HG02981 (cell line): ENCODE results near the gene YWHAQ.

Source experiments
- ATAC-seq: cut with Tn5 transposase; IDR thresholded peaks from one replicate; pipeline ENCODE4 v1.9.1; 2021; ENCODE audit warnings: mild to moderate bottlenecking, moderate library complexity; ENCODE audit not compliant: unreplicated experiment

Gene YWHAQ

DNA sequence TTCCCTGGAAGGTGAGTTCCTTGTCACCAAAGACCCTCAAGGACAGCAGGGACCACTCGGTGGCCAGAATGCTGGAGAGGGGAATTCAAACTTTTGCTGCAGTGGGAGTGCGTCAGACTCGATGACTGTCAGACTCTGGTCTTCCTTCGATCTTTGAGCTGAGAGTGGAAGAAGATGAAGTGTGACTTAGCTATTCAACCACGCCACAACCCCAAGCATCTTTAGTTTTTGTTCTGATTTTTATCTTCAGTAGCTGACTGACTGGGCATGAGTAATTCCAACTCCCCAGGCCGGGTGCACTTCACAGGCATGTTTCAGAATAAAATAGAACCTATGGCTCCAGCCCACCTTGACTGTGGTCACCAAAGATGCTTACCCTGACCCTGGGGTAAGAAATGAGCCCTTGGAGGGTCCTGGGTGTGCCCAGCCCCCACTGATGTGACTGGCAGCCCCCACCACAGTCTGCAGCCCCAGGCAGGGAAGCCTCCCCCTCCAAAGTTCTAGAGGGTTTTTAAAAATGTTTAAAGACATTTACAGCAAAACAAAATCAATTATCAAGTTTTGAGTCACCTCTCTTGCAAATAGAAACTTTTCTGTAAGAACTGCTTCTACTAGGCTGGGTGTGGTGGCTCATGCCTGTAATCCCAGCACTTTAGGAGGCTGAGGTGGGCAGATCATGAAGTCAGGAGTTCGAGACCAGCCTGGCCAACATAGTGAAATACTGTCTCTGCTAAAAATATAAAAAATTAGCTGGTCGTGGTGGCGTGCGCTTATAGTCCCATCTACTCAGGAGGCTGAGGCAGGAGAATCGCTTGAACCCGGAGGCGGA is 24.9 kb upstream of the YWHAQ start:
- no peak for ATAC-seq

DNA sequence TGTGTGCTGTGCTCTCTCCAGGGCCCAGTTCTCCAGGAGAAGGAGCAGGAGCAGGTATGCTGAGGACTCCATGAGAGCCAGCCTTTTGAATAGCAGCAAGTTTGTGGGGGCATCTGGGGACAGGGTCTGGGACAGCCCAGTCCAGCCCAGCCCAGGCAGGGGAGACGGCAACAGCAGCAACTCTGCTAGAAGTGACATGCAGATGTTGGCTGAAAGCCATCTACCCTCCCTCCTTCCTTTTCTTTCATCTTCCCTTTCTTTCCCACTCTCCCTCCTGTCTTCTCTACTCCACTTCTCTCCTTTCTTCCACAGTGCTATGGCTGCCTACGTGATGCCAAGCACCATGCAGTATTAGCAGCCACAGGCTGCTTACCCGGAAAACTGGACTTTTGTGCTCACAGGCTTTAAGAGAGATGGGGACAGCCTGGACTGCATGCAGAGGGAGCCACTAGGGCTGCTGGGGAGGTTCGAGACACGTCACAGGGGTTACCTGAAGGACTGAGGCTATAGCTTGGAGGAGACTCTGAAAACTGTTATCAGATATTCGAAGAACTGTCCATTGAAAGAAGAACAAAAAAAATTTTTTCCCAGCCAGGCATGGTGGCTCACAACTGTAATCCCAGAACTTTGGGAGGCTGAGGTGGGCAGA is 23.8 kb upstream of the YWHAQ start:
- no peak for ATAC-seq

DNA sequence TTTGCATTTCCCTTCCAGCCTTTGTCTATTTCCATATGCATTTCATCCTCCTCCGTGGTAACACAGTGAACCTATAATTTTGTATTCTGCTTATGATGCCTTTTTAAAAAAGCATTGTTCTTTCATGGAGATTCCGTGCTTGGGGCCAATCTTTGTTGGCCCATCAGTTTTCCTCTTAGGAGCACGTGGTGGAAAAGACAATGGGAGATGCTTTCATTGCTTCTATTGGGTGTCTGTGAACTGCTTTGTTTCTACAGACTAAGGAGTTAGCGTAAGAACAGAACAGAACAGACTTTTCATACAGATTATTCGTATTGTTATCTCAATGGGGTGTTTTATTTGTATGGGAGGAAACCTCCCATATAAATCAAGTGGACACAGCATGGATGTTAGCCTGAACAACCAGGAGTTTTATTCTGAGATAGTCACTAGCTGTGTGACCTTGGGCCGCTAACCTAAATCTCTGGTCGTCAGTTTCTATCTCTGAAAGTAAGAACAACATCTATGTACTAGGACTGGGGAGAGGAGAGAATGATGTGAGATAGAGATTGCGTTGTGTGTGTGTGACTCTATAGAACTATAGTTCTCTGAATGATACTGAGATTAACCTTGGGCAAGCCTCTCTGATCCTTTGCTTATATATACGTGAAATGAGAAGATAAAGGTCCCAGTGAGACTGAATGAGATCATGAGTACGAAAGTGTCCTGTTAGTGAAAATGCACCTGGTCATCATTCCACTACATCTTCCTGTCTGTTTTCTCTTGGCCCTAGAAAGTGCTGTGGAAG is 22.9 kb upstream of the YWHAQ start:
- no peak for ATAC-seq

DNA sequence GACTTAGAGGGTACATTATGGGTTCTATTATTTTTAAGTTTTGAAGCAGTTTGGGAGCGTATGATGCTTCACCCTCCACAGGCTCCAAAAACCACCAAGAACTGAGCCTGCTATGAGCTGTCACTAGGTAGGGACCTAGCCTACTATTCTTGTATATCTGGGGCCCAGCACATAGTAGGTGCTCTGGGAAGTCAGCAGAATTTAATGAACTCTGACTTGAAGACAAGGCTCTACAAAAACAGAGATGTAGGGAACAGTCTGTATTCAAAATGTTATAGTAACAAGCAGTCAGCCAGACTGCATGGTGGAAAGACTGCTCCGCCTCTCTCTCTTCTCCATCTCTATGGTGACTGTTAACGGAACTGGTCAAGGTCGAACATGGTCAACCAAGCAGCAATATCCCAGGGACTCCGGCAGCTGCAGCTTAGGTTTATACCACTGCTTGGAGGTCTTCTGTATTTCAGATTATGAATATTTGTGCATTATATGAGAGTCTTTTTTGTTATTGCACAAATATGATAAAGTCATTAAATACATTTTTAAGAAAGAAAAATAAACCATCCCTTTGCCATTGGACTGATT is 22.2 kb upstream of the YWHAQ start:
- no peak for ATAC-seq

DNA sequence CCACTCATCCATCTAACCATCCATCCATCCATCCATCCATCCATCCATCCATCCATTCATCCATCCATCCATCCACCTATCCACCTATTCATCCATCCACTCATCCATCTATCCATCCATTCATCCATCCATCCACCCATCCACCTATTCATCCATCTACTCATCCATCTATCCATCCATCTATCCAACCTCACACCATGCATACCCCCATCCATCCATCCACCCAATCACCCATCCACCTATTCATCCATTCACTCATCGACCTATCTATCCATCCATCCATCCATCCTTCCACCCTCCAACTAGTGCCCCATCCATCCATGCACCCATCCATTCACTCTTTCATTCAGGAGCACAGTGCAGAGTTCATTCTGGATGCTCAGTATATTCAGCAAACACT is 21.5 kb upstream of the YWHAQ start:
- ATAC-seq, result no peak

DNA sequence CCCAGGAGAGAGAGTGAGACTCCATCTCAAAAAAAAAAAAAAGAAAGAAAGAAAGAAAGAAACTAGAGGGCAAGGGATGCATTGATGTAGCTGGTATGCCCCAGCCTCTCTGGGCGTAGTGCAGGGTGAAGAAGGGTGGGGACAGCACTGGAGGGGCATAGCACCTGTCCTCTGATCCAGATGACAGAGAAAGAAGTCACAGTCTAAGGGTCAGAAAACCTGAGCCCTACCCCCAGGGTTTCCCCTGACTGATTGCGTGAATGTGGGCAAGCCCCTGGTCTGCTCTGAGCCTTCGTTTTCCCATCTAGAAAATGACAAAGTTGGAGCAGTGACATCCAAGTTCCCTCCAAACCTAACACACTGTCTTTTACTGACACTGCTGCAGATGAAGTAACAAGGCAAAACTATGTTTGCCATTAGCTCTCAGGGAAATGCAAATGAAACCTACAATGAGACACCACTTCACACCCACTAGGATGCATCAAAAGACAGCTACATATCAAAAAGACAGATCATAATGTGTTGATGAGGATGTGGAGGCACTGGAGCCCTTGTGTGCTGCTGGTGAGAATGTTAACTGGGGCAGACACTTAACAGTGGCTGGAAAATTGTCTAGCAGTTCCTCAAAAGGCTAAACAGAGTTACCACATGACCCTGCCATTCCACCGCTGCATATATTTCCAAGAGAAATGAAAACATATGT is 19.5 kb upstream of the YWHAQ start:
- ATAC-seq, result no peak

DNA sequence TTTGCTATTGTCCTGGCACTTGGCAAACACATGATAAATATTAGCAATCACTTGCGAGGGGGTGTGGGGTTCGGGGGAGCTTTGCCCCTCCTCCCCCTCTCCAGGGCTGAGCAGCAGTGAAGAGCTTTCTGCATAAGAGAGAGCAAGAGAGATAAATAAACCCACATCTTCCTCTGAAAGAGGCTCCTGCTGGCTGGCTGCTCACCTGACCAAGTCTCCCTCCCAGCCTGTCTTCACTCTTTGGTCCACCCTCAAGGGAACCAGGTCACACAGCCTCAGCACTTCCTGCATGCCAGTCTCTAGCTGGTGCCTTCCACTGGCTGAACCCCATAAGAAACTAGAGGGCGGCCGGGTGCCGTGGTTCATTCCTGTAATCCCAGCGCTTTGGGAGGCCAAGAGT is 18.5 kb upstream of the YWHAQ start:
- no peak for ATAC-seq

DNA sequence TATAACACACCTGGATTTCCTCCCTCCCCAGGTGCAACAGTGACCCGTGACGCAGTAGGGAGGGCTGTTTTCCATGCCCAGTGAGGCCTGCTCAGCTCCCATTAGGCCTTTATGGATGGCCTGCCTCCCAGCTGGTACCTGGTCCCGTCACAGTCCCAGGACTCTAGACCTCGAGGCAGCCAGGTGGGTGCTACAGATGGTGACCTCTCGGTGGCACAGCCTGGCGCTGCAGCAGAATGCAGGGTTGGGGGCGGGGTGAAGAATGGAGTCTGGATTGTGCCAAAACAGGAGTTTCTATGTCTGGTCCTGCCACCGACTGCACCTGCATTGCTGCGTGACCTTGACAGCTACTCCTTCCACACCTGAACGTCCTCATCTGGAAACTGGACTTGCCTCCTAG is 18.0 kb upstream of the YWHAQ start:
- ATAC-seq, result no peak

DNA sequence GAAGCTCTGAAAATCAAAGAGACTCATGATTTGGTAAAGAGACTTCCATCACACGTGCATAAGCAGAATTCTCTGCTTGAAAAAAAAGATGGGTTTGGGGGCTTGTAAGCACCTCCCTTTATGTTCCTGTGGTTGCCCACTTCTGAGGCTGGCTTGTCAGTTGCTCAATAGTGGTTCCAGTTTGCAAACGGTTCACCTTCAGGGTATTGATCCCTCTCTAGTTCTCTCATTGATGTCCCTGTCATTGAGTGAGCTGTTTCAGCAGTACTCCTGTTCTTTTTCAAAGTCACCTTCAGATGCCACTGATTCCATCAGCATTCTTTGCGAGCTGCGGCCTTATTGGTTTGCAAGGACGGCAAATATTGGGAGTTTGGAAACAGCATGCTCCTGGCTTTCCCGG is 17.1 kb upstream of the YWHAQ start:
- ATAC-seq, result no peak

DNA sequence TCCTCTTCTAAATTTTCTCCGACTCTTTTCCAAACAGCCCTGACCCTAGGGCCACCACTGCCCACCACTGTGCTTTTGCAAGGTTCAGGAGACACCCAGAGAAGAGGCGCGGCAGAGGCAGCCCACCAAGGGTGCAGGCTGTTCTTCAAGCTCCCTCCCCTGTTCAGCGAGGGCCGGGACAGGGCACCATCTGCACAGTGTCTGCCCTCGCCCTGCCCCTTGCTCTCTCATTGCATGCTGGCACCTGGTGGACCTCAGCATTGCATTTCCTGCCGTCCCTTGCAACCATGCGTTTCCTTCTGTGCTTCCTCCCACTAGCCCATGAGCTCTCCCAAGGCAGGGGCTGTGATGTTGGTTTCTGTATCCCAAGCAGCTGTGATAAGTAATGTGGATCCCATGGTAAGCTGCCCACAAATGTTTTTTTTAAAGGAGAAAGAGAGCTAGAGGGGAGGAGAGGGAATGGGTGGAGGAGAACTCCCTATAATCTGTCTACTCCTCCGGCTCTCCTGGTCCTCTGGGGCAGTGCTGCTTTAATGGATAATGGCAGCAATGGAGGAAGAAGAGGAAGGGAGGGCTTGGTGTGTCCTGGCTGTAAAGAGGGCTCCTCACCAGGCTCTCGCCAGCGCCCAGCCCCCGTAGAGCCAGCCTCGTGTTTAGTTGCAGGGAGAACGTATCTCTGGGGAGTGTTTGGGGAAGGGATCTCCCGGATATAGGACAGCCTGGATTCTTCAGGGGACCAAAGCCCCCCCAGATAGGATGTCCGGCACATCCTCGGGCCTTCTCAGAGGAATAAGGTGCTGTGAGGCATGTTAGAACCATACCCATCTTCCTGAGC is 15.6 kb upstream of the YWHAQ start:
- no peak for ATAC-seq

DNA sequence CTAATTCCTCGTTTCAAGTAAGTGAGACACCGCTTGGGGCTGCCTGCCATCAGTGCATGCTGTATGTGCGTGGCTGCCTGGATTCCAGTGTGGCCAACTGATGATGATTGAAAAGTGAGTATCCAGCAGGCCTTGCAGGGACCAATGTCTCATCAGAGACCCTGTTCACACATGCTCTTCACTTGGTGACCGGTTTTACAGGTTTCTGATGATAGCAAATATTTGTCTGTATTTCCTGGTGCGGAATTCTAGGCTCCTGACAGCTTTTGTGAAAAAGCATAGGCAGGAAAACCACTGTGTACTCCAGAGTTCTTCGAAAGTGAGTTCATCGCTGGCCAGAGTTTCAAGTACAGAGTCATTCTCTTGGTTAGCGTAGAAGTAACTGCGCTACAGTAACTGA is 13.8 kb upstream of the YWHAQ start:
- ATAC-seq, result no peak

DNA sequence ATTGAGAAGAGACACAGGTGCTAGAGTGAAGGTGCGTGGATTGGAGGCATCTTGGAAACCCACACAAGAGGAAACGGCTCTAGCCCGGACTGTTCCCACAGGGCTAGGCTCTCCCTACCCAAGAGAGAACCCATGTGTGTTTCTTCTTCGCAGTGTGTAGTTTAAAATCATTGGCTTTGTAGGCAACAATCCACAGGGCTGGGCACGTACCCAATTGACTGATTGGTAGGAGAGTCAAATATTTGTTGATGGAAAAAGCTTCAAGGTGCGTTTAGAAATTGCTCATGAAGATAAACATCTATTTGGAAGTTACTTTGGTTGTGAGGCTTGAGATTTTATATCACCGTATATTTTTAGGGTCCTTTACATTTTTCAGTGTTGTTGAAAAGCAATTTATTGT is 13.2 kb upstream of the YWHAQ start:
- ATAC-seq, result no peak

DNA sequence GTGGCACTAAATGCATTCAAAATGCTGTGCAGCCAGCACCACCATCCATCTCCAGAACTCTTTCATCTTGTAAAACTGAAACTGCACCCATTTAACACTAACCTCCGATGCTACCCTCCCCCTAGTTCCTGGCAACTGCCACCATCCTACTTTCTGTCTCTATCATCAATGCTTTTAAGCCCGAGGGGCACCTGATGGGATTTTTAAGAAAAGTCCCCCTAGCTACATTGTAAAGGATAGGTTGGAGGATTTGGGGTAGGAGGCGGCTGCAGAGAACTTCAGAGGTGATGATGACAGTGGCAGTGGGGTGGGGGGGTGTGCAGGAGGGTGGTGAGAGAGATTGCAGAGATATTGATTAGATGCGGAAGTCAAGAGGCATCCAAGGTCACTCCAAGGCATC is 10.8 kb upstream of the YWHAQ start:
- no peak for ATAC-seq

DNA sequence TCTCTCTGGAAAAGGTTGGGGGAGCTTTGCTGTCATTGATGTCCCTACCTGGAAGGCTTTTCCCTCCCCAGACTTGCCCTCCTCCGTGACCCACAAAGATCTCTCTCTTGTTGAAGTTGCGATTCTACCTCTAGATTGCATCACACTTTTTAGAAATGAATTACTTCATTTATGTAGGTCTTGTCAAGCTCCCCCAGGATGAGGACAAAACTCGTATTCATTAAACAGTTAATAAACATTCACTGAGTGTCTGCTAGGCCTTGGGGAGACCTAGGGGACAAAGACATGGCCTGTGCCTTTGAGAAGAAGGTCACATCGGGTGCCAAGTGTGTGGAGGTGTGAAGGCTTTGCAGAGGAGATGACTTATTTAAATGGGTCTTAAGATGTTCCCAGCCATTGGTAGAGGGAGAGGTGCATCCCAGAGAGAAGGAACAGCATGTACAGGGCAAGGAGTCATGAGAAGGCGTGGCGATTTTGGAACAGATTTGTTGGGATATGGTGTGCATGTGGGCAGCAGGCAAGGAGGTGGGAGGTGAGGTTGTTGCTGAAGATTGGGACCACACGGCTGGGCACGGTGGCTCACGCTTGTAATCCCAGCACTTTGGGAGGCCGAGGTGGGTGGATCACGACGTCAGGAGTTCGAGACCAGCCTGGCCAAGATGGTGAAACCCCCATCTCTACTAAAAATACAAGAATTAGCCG is 9.8 kb upstream of the YWHAQ start:
- no peak for ATAC-seq

DNA sequence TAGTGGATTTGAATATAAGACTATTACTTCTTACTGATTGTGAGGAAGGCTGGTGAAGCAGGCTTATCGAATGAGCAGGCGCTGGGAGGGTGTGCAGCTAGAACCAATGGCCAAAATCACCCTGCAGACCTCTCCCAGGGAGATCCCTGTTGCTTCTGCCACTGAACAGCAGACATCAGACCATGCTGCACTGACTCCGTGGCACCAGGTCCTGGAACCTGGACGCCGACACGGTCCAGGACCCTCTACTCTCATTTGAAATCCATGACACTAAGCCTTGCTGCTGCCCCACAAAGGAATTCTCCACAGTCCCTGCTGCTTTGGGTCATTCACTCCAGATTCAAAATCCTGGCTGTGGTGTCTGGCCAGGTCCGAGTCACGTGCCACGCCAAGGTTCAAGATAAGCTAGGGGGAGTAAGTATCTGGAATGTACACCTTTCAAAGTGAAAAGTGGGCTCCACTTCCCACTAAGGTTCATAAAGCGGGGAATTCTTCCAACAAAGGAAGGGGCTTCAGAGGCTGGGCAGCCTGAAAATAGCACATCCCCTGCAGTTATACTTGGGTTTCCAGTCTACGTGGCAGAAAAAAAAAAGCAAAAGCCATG is 9.0 kb upstream of the YWHAQ start:
- no peak for ATAC-seq

DNA sequence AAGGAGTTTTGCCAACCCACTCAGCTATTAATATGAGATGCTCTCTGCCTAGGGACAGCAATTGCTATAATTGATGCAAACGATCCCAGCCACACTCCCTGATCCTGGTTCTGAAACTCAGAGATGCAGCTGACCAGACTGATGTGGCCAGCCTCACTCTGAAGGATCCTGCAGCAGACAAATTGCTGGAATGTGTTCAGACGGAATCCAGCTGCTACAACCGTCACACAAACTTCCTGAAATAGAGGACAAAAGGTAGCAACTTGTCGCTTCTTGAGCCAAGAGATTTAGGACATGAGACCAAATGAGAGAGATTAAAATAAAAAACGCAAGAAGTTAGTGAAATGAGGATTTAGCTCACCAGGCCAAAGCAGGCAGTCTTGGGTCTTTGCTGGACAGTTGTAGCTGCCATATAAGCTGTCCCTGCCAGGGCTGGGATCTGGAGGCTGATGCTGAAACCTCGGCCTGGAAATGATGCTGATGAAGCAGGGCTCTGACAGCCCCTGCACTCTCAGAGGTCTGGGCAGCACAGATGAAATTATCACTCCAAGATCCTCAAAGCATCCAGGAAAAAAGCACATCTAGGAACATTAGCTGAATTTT is 8.3 kb upstream of the YWHAQ start:
- ATAC-seq, result no peak

DNA sequence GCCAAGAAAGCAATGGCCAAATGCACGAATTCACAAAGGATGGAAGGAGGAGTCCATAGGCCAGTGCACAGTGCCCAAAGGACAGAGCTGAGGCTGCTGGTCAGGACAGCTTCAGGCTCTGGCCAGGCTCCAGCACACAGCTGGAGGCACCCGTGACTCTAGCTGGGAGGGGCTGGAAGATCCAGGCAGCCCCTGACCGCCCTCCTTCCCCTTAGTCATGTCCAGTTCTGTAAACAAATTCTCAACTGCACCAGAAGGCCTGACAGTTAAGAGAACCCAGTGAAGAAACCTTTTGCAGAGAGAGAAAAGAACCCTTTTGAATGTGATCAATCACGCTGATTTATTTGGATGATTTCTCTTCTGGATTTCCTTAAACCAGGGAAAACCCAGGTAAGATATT is 7.7 kb upstream of the YWHAQ start:
- ATAC-seq, result no peak

DNA sequence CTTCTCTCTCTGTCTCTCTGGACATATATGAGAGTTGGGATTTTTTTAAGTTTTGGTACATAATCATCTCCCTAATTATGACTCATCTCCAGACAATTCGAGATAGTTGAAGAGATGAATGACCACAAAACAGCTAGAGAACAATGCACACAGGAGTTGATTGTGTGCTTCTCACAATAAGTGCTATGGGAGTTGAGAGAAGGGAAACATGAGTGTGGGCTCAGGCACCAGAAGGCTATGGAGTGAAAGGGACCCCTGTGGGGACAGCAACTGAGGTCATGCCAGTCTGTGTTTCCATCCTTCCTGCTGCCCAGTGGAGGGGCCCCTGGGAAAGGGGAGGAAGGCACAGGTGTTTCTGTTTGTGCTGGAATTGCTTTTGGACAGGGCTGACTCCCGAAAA is 6.5 kb upstream of the YWHAQ start:
- no peak for ATAC-seq

DNA sequence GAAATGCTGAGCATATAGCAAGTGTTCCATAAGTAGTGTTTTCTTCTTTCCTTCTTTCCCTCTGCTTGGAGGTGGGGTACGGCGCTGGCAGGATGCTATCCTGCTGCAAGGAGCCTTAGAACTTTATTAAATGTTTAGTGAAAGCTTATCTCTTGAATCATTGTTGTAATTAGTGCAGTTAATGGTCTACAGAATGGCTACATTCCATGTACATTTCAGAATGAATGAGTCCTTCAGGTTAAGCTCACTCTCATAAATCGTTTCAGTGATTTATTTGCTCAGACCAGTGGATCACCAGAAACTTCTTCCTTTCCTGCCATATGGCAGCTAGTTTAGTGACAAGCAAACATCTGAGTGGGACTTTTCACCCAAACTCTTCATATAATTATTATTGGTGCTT is 3.3 kb upstream of the YWHAQ start:
- no peak for ATAC-seq
